ENCODE results near the gene GPR137.
"Not testable (repeated sequence)": the region's sequence is repeated elsewhere in the genome, so short reads cannot be mapped to it uniquely, and the experiment has no call there.

GPR137 gene

GRCh38 chr11:64318766-64319761 is 33.4 kb downstream of the GPR137 start:
- DNase-seq (ENCODE audit: low read depth in 2 of 2), result no peak

GRCh38 chr11:64320556-64320955 is 34.9 kb downstream of the GPR137 start:
- DNase-seq (ENCODE audit: low read depth in 2 of 2), result no peak

GRCh38 chr11:64321026-64321425 is 35.4 kb downstream of the GPR137 start:
- DNase-seq (ENCODE audit: low read depth in 2 of 2), result no peak

- no peak for DNase-seq (ENCODE audit: low read depth in 2 of 2)
Measured at GRCh38 chr11:64321533-64321932, 35.9 kb downstream of the GPR137 start.

GRCh38 chr11:64322925-64323260 is 37.2 kb downstream of the GPR137 start:
- no peak for DNase-seq (ENCODE audit: low read depth in 2 of 2)

- no peak for DNase-seq (ENCODE audit: low read depth in 2 of 2)
Measured at GRCh38 chr11:64323373-64323772, 37.7 kb downstream of the GPR137 start.

GRCh38 chr11:64323984-64324383 is 38.3 kb downstream of the GPR137 start:
- not testable (repeated sequence) for DNase-seq (ENCODE audit: low read depth in 2 of 2)

GRCh38 chr11:64324692-64325469 is 39.2 kb downstream of the GPR137 start:
- no peak for DNase-seq (ENCODE audit: low read depth in 2 of 2)

GRCh38 chr11:64327375-64327774 is 41.7 kb downstream of the GPR137 start:
- no peak for DNase-seq (ENCODE audit: low read depth in 2 of 2)

GRCh38 chr11:64327993-64328392 is 42.3 kb downstream of the GPR137 start:
- no peak for DNase-seq (ENCODE audit: low read depth in 2 of 2)

GRCh38 chr11:64330888-64331287 is 45.2 kb downstream of the GPR137 start:
- DNase-seq (ENCODE audit: low read depth in 2 of 2), result no peak

GRCh38 chr11:64331569-64332371 is 46.1 kb downstream of the GPR137 start:
- DNase-seq (ENCODE audit: low read depth in 2 of 2), result peak in 1 of 2 donors; percentile 40

- DNase-seq (ENCODE audit: low read depth in 2 of 2), result no peak
Measured at GRCh38 chr11:64333556-64333955, 47.9 kb downstream of the GPR137 start.

- DNase-seq (ENCODE audit: low read depth in 2 of 2), result no peak
Measured at GRCh38 chr11:64334764-64335735, 49.4 kb downstream of the GPR137 start.

GRCh38 chr11:64337538-64338249 is 52.0 kb downstream of the GPR137 start:
- DNase-seq (ENCODE audit: low read depth in 2 of 2), result no peak

GRCh38 chr11:64338716-64339115 is 53.1 kb downstream of the GPR137 start:
- no peak for DNase-seq (ENCODE audit: low read depth in 2 of 2)
